22Rv1 (cell line): Measurements from ENCODE around the gene CSNK1D.

ENCODE experiments used
- ZFX ChIP-seq: fragments of 450-650 bp; IDR thresholded peaks from 2 replicates; pipeline ENCODE4 v1.6.1; 2017; ENCODE audit warnings: antibody characterized with exemption, borderline replicate concordance
- TF ChIP-seq, protein P1 (sequence below): fragments of 450-650 bp; IDR thresholded peaks from 2 replicates; pipeline ENCODE4 v1.5.1; 2017; ENCODE audit warnings: mild to moderate bottlenecking

DNA sequence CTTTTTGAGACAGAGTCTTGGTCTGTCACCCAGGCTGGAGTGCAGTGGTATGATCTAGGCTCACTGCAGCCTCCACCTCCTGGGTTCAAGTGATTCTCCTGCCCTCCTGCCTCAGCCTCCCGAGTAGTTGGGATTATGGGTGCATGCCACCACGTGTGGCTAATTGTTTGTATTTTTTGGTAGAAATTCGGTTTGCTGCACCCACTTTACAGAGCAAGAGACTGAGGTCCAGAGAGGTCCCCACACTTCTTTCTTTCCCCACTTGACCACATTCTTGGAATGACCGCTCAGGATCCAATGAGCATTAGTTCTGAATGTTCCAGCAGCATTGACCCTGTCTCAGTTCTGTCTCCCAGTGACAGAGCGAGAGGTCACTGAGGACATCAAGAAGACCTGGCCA is 50.0 kb downstream of the CSNK1D start:
- TF ChIP-seq, protein P1, sequence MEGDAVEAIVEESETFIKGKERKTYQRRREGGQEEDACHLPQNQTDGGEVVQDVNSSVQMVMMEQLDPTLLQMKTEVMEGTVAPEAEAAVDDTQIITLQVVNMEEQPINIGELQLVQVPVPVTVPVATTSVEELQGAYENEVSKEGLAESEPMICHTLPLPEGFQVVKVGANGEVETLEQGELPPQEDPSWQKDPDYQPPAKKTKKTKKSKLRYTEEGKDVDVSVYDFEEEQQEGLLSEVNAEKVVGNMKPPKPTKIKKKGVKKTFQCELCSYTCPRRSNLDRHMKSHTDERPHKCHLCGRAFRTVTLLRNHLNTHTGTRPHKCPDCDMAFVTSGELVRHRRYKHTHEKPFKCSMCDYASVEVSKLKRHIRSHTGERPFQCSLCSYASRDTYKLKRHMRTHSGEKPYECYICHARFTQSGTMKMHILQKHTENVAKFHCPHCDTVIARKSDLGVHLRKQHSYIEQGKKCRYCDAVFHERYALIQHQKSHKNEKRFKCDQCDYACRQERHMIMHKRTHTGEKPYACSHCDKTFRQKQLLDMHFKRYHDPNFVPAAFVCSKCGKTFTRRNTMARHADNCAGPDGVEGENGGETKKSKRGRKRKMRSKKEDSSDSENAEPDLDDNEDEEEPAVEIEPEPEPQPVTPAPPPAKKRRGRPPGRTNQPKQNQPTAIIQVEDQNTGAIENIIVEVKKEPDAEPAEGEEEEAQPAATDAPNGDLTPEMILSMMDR: no peak
- TF ChIP-seq ZFX: no peak
